Fibroblast of villous mesenchyme (primary cell): Measurements from ENCODE around the gene SKA2. TPM values are rescaled to one million over a fixed set of nuclear protein-coding genes. Genes with fewer than 3 reads are reported as not detected.
"Not testable (repeated sequence)": the region's sequence is repeated elsewhere in the genome, so short reads cannot be mapped to it uniquely, and the experiment has no call there.

ENCODE experiments used
- DNase-seq: peaks from one replicate; pipeline ENCODE4 v3.0.0-alpha.2; 2010; ENCODE audit warnings: low read depth
- H3K4me3 ChIP-seq: 2 replicates; pipeline ENCODE4 v1.5.1; 2011; ENCODE audit warnings: low read depth, mild to moderate bottlenecking, low read length
- total RNA-seq: library from RNA; depleted of rRNA; stranded (reverse); fragments of >200 nt; gene quantifications from 2 replicates; pipeline ENCODE4 v1.2.3, GENCODE V29; 2012
- TF ChIP-seq, protein P1 (sequence below): IDR thresholded peaks from 2 replicates; pipeline ENCODE4 v1.5.1; 2012; ENCODE audit warnings: low read depth, mild to moderate bottlenecking, low read length; ENCODE audit not compliant: insufficient read depth

The SKA2 gene
- total RNA-seq, 1 donor = 68.2 TPM

DNA sequence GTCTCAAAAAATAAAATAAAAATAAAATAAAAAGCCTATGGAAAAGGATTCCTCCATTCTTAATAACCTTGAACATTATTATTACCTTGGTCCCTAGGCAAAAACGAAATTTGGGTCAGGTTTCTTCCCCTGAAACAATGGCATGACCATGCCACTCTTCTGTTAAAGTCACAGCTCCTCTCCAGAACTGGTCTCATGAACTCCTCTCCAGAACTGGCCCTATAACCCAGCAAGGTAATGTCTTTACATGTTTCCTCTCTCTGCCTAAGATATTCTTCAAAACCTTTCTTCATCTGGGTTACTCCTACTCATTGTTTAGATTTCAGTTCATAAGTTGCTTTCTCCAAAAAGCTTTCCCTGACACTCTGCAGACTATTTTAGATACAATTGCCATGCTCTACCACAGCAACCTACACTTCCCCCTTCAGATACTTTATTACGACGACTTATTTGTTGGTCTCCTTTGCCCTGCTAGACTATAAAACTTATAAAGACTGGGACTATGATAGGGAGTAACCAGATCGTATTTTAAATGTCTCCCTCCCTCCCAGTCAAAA lies 61.8 kb downstream of the SKA2 start:
- no peak for DNase-seq
- H3K4me3 ChIP-seq = peak overlapping the region; percentile 30
- TF ChIP-seq, protein P1, sequence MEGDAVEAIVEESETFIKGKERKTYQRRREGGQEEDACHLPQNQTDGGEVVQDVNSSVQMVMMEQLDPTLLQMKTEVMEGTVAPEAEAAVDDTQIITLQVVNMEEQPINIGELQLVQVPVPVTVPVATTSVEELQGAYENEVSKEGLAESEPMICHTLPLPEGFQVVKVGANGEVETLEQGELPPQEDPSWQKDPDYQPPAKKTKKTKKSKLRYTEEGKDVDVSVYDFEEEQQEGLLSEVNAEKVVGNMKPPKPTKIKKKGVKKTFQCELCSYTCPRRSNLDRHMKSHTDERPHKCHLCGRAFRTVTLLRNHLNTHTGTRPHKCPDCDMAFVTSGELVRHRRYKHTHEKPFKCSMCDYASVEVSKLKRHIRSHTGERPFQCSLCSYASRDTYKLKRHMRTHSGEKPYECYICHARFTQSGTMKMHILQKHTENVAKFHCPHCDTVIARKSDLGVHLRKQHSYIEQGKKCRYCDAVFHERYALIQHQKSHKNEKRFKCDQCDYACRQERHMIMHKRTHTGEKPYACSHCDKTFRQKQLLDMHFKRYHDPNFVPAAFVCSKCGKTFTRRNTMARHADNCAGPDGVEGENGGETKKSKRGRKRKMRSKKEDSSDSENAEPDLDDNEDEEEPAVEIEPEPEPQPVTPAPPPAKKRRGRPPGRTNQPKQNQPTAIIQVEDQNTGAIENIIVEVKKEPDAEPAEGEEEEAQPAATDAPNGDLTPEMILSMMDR = no peak

DNA sequence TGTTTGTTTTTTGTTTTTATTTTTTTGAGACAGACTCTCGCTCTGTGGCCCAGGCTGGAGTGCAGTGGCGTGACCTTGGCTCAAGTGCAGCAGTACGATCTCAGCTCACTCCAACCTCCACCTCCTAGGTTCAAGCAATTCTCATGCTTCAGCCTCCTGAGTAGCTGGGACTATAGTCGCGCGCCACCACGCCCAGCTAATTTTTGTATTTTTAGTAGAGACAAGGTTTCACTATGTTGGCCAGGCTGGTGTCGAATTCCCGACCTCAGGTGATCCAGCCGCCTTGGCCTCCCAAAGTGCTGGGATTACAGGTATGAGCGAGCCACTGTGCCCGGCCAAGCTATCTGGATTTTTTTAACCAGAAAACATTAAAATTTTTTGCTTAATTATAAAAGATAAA lies 64.4 kb downstream of the SKA2 start:
- DNase-seq, H3K4me3 ChIP-seq: not testable (repeated sequence)

DNA sequence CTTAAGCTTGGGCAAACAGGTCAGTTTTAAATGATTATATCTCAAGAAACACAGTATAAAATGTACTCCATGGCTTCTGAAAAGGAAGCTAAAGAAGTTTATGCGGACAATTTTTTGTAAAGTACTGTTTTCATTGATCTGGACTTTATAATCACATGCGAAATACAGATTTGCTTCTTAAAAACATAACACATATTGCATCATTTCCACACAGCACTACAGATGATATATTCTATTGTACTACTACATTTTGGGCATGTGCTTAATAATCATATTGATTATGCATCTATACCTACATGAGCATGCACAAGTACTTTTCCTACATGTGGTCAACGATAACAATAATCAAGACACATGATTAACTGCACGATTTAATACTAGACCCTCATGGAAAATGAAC lies 70.8 kb downstream of the SKA2 start:
- TF ChIP-seq, protein P1 = no peak
- no peak overlapping the region for H3K4me3 ChIP-seq
- no peak for DNase-seq

DNA sequence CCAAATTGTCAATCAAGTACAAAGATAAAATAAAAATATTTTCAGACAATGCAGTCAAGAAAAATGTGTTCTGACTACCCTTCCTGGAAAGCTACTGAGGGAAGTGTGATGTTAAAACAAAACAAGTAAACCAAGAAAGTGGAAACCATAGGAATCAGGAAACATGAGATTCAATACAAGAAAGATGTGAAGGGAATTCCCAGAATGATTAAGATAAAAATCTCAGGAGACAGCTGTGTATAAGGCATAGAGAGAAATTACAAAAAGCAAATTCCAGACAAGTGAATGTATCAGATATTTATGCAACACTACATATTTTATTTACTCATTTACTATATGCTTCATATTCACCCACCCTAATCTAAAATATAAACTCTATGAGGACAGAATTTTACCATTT lies 80.5 kb downstream of the SKA2 start:
- peak; percentile 57 for DNase-seq
- no peak overlapping the region for H3K4me3 ChIP-seq
- TF ChIP-seq, protein P1 = no peak

DNA sequence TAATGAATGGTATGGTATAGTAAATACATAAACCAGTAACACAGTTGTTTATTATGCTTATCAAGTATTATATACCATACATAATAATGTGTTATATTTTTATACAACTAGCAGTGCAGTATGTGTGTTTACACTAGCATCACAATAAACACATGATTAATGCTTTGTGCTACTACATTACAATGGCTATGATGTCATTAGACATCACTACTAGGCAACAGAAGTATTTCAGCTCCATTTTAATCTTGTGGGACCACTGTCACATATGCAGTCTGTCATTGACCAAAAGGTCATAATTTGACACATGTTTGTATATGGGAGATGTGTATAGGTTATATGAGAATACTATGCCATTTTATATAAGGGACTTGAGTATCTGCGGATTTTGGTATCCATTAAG lies 81.0 kb downstream of the SKA2 start:
- no peak for DNase-seq
- TF ChIP-seq, protein P1 = no peak
- no peak overlapping the region for H3K4me3 ChIP-seq

DNA sequence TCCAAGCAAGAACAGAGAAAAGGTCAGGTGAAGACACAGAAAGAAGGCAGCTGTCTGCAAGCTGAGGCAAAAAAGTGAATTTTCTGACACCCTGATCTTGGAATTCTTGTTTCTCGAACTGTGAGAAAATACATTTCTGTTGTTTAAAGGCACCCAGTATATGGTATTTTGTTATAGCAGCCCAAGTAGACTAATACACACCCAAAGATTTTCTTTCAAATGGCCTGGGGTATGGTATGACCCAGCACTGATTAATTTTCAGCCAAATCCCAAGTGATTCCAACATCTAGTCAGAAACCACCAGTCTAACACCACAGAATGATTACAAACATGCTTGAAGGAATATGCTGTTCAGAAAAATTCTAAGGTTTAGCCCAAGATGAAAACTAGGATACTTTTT lies 85.1 kb downstream of the SKA2 start:
- H3K4me3 ChIP-seq = no peak overlapping the region
- no peak for DNase-seq

DNA sequence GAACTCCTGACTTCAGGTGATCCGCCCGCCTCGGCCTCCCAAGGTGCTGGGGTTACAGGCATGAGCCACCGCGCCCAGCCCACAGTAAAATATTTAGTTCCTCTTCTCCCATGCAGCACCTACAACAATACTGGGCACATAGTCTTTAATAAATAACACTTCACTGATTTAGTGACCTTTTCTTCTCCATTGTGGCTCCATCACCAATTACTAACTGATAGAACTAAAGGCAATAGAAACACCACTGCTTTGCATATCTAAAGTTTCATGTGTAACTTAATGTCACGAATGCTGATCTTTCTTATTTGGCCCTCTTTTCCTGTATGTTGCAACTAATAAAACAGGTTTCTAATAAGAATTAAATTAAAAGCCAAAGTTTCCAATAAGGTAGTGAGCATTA lies 87.2 kb downstream of the SKA2 start:
- DNase-seq = no peak
- TF ChIP-seq, protein P1 = no peak
- no peak overlapping the region for H3K4me3 ChIP-seq

More for the DNA sequence above, 85.1 kb downstream of the SKA2 start:
- TF ChIP-seq, protein P1 = no peak
